Trophoblast cell (in vitro differentiated cells and primary cell): ENCODE results near the gene TMEM135.

Source experiments
- DNase-seq, 2 donors: peaks; one replicate each; pipeline ENCODE4 v3.0.0-alpha.2; 2016
- H2AFZ ChIP-seq: 2 replicates; pipeline ENCODE4 v1.6.1; 2013; ENCODE audit warnings: low read length, moderate library complexity, mild to moderate bottlenecking; ENCODE audit not compliant: insufficient read depth, poor library complexity
- H2AK5ac ChIP-seq: 2 replicates; pipeline ENCODE4 v1.6.1; 2013; ENCODE audit warnings: mild to moderate bottlenecking, low read length
- H2BK120ac ChIP-seq: 2 replicates; pipeline ENCODE4 v1.6.1; 2013; ENCODE audit warnings: low read length, mild to moderate bottlenecking, moderate library complexity; ENCODE audit not compliant: insufficient read depth, poor library complexity
- H2BK12ac ChIP-seq: 2 replicates; pipeline ENCODE4 v1.6.1; 2013; ENCODE audit warnings: mild to moderate bottlenecking, low read length, moderate library complexity
- H2BK5ac ChIP-seq: 2 replicates; pipeline ENCODE4 v1.6.1; 2013; ENCODE audit warnings: low read length, low read depth, moderate library complexity, mild to moderate bottlenecking; ENCODE audit not compliant: poor library complexity
- H3K14ac ChIP-seq: 2 replicates; pipeline ENCODE4 v1.6.1; 2013; ENCODE audit warnings: mild to moderate bottlenecking, low read length
- H3K18ac ChIP-seq: 2 replicates; pipeline ENCODE4 v1.6.1; 2013; ENCODE audit warnings: mild to moderate bottlenecking, low read length
- H3K23ac ChIP-seq: 2 replicates; pipeline ENCODE4 v1.6.1; 2013; ENCODE audit warnings: low read length
- H3K27ac ChIP-seq: 2 replicates; pipeline ENCODE4 v1.5.1; 2013; ENCODE audit warnings: low read depth, mild to moderate bottlenecking, inconsistent platforms, low read length, moderate library complexity
- H3K27me3 ChIP-seq: 2 replicates; pipeline ENCODE4 v1.6.1; 2013; ENCODE audit warnings: inconsistent platforms, mild to moderate bottlenecking, low read length, moderate library complexity; ENCODE audit not compliant: insufficient read depth
- H3K36me3 ChIP-seq, 2 experiments: 1 replicate in 1 of 2; 2 replicates in 1 of 2; pipeline ENCODE4 v1.6.1; 2013; ENCODE audit warnings: low read length in 2 of 2, mild to moderate bottlenecking in 2 of 2, moderate library complexity in 1 of 2; ENCODE audit not compliant: insufficient read depth in 2 of 2, control insufficient read depth in 1 of 2
- H3K4ac ChIP-seq: 2 replicates; pipeline ENCODE4 v1.6.1; 2013; ENCODE audit warnings: low read depth, mild to moderate bottlenecking, low read length, moderate library complexity
- H3K4me1 ChIP-seq, 2 experiments: 1 replicate in 1 of 2; 2 replicates in 1 of 2; pipeline ENCODE4 v1.6.1; 2013; ENCODE audit warnings: low read length in 2 of 2, mild to moderate bottlenecking in 2 of 2, moderate library complexity in 1 of 2; ENCODE audit not compliant: insufficient read depth in 2 of 2, control insufficient read depth in 1 of 2
- H3K4me2 ChIP-seq: 2 replicates; pipeline ENCODE4 v1.6.1; 2013; ENCODE audit warnings: inconsistent platforms, mild to moderate bottlenecking, low read length, moderate library complexity
- H3K4me3 ChIP-seq: 2 replicates; pipeline ENCODE4 v1.5.1; 2013; ENCODE audit warnings: mild to moderate bottlenecking, low read depth, low read length, inconsistent platforms
- H3K79me1 ChIP-seq: one replicate; pipeline ENCODE4 v1.6.1; 2013; ENCODE audit warnings: low read length
- H3K79me2 ChIP-seq: 2 replicates; pipeline ENCODE4 v1.6.1; 2013; ENCODE audit warnings: low read length, mild to moderate bottlenecking; ENCODE audit not compliant: control insufficient read depth, insufficient read depth, poor library complexity
- H3K9ac ChIP-seq: 2 replicates; pipeline ENCODE4 v1.6.1; 2013; ENCODE audit warnings: mild to moderate bottlenecking, low read length
- H3K9me3 ChIP-seq: 2 replicates; pipeline ENCODE4 v1.6.1; 2013; ENCODE audit warnings: low read depth, mild to moderate bottlenecking, control low read depth, inconsistent platforms, low read length; ENCODE audit not compliant: insufficient read depth
- H4K12ac ChIP-seq: 2 replicates; pipeline ENCODE4 v1.6.1; 2013; ENCODE audit warnings: low read depth, mild to moderate bottlenecking, low read length, moderate library complexity
- H4K8ac ChIP-seq: 2 replicates; pipeline ENCODE4 v1.6.1; 2013; ENCODE audit warnings: low read depth, mild to moderate bottlenecking, low read length, moderate library complexity
- H4K91ac ChIP-seq: one replicate; pipeline ENCODE4 v1.6.1; 2013; ENCODE audit warnings: low read depth, mild to moderate bottlenecking, low read length, moderate library complexity
- WGBS: extraction: QIAGEN DNeasy Blood & Tissue Kit; methylation state at CpG from one replicate; pipeline ENCODE4 v1.1.7; 2013; ENCODE audit warnings: missing lambda C conversion rate; ENCODE audit not compliant: insufficient read length, insufficient coverage; ENCODE audit errors: extremely low coverage; 5-methylcytosine and 5-hydroxymethylcytosine counted together

Gene TMEM135

DNA sequence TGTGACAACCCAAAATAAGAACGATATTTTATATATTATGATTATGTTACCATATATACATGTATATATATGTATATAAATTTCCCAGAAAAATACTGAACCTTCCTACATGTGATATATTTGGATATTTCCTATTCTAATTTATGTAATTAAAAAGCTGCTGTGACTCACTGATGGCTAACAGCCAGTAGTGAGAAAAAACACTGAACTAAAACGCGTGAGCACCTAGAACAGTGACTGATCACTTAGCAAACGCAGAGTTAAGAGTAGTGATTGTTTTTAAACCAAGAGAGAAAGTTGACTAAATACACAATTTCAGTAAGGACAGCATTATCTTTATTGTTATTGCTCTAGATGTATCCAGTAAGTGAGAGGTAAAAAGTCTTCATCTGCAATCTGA lies 213.8 kb downstream of the TMEM135 start:
- Histone ChIP-seq H3K9me3 (no peaks in the 10 kb centered on the region), H3K79me1 (no peaks in the 10 kb centered on the region), H3K79me2 (no peaks in the 10 kb centered on the region), H3K18ac (no peak overlapping the region), H2BK12ac (no peak overlapping the region), H3K4ac (no peak overlapping the region), H2AFZ (no peak overlapping the region), H3K4me2 (no peak overlapping the region), H3K27me3 (no peaks in the 10 kb centered on the region), H3K4me1 (no peaks in the 10 kb centered on the region), H3K23ac (no peak overlapping the region), H3K27ac (no peak overlapping the region), H4K91ac (no peak overlapping the region), H2AK5ac (no peak overlapping the region), H2BK5ac (no peak overlapping the region), H4K8ac (no peak overlapping the region), H3K9ac (no peak overlapping the region), H3K4me3 (no peak overlapping the region), H2BK120ac (no peak overlapping the region), H3K36me3 (no peaks in the 10 kb centered on the region), H4K12ac (no peak overlapping the region), H3K14ac (no peak overlapping the region)
- no CpG with 5 or more reads among the region's 4 CpGs for WGBS
- DNase-seq, result no peak

DNA sequence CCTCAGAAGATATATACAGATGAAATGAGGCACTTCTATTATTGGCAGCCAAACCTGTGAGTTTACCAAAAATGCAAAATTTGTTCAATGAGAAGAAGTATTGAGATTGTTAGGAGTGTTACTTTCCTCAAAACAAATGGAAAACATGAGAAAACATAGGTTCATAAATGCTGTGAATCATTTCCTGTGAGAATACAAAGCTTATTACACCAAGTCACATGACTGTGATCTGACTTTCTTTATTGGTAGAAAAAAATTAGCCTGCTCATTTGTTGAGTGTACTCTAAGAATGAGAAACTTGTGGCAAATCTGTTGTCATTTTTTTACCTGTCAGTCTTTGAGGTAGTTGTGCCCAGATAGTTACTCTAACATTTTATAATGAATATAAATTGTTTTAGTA lies 215.1 kb downstream of the TMEM135 start:
- DNase-seq, result no peak
- Histone ChIP-seq H3K4ac (no peak overlapping the region), H3K9me3 (no peaks in the 10 kb centered on the region), H2AK5ac (no peak overlapping the region), H2BK12ac (no peak overlapping the region), H3K9ac (no peak overlapping the region), H4K12ac (no peak overlapping the region), H3K79me1 (no peaks in the 10 kb centered on the region), H3K27ac (no peak overlapping the region), H3K18ac (no peak overlapping the region), H2BK120ac (no peak overlapping the region), H2AFZ (no peak overlapping the region), H3K36me3 (no peaks in the 10 kb centered on the region), H3K23ac (no peak overlapping the region), H4K91ac (no peak overlapping the region), H3K4me1 (no peaks in the 10 kb centered on the region), H3K14ac (no peak overlapping the region), H3K4me3 (no peak overlapping the region), H3K79me2 (no peaks in the 10 kb centered on the region), H4K8ac (no peak overlapping the region), H3K4me2 (no peak overlapping the region), H2BK5ac (no peak overlapping the region), H3K27me3 (no peaks in the 10 kb centered on the region)

- no peaks in the 10 kb centered on the region for H3K4me1 ChIP-seq
- H3K27me3 ChIP-seq, result no peaks in the 10 kb centered on the region
- H3K79me1 ChIP-seq, result no peaks in the 10 kb centered on the region
- DNase-seq, result no peak
- no peaks in the 10 kb centered on the region for H3K79me2 ChIP-seq
- no peak overlapping the region for H3K4me3 ChIP-seq
- no peak overlapping the region for H4K8ac ChIP-seq
- no peak overlapping the region for H2BK12ac ChIP-seq
- no peak overlapping the region for H3K9ac ChIP-seq
- H3K4ac ChIP-seq, result no peak overlapping the region
- no peak overlapping the region for H3K4me2 ChIP-seq
- H2AFZ ChIP-seq, result no peak overlapping the region
- H3K36me3 ChIP-seq, result no peaks in the 10 kb centered on the region
- H4K12ac ChIP-seq, result no peak overlapping the region
- no peak overlapping the region for H2AK5ac ChIP-seq
- H4K91ac ChIP-seq, result no peak overlapping the region
- no peaks in the 10 kb centered on the region for H3K9me3 ChIP-seq
- H2BK120ac ChIP-seq, result no peak overlapping the region
- H3K14ac ChIP-seq, result no peak overlapping the region
- H3K18ac ChIP-seq, result no peak overlapping the region
- WGBS, result no CpG with 5 or more reads among the region's 2 CpGs
- no peak overlapping the region for H2BK5ac ChIP-seq
- H3K23ac ChIP-seq, result no peak overlapping the region
- H3K27ac ChIP-seq, result no peak overlapping the region
Measured at GRCh38 chr11:87254562-87254961, 216.8 kb downstream of the TMEM135 start.

DNA sequence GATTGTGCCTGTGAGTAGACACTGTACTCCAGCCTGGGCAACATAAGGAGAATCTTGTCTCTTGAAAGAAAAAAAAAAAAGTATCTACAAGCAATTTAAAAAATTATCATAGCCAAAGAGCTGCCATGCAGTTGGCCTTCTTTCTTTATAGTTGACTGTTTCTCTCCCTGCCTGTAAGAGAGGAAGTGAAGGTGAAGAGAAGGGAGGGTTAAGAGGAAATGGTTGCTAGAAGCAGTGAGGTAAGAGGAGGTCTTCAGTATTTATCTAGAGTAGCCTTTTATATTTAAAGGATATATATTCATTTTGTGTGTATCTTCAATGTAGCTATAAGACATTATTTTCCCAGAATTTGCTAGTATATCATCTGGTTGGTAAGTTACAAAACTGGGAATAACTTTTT lies 217.9 kb downstream of the TMEM135 start:
- Histone ChIP-seq H3K4me3 (no peak overlapping the region), H3K4me1 (no peaks in the 10 kb centered on the region), H3K9me3 (no peaks in the 10 kb centered on the region), H3K79me2 (no peaks in the 10 kb centered on the region), H2BK5ac (no peak overlapping the region), H4K8ac (no peak overlapping the region), H3K27me3 (no peaks in the 10 kb centered on the region), H3K4ac (no peak overlapping the region), H3K14ac (no peak overlapping the region), H2AFZ (no peak overlapping the region), H3K27ac (no peak overlapping the region), H2BK120ac (no peak overlapping the region), H3K18ac (no peak overlapping the region), H3K4me2 (no peak overlapping the region), H3K9ac (no peak overlapping the region), H3K23ac (no peak overlapping the region), H3K36me3 (no peaks in the 10 kb centered on the region), H2AK5ac (no peak overlapping the region), H3K79me1 (no peaks in the 10 kb centered on the region), H4K12ac (no peak overlapping the region), H4K91ac (no peak overlapping the region), H2BK12ac (no peak overlapping the region)
- no peak for DNase-seq
